ENCODE data around the gene RNF167. TPM values are rescaled to one million over a fixed set of nuclear protein-coding genes. Genes with fewer than 3 reads are reported as not detected.

The RNF167 gene
- total and polyA plus RNA-seq, 2 of the 13 experiments (the other 11 are each of a cell fraction or from before 2014, with no cell fraction given) = 44.1 to 45.4 TPM

DNA sequence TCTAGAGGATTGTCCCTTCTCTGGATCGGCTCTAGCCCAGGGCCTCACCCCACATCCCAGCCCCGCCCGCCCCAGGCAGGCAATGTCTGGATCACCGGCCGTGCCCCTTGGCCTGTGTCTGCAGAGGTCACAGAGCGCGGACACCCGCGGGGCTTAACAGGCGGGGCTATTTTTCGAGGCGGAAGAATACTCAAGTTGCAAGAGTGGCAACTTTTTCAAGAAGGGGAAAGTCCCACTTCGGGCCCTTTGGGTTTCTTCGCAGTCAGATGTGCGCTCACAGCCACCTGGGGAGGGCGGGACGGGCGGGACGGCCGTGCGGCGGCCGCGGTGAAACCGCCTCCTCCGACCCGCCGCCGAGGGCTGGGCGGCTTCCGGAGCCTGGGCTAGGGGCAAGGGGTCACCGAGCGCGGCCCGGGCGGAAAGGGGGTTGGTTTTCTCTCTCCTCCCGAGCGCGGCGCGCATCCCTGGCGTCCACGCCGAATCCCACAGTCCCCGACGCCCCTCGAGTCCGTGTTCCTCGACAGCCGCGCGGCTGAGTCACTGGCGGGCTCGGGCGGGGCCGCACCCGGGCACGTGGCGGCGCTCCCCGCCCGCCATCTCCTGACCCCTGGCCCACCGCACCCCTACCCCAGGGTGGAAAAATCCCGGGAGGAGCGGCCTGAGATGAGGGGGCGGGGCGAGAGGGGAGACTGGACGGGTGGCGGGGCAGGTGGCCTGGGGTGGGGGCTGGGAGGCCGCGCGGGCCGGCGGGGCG lies 9.4 kb downstream of the RNF167 start (continued):
- no peak for TF ChIP-seq SIN3B (IDR thresholded peaks at IDR 0.05; ENCODE audit: low read length)
- TF ChIP-seq, protein P1, sequence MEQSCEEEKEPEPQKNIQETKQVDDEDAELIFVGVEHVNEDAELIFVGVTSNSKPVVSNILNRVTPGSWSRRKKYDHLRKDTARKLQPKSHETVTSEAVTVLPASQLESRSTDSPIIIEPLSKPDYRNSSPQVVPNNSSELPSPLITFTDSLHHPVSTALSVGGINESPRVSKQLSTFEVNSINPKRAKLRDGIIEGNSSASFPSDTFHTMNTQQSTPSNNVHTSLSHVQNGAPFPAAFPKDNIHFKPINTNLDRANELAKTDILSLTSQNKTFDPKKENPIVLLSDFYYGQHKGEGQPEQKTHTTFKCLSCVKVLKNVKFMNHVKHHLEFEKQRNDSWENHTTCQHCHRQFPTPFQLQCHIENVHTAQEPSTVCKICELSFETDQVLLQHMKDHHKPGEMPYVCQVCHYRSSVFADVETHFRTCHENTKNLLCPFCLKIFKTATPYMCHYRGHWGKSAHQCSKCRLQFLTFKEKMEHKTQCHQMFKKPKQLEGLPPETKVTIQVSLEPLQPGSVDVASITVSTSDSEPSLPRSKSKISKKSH (CRISPR knock-in tag; IDR thresholded peaks at IDR 0.05; ENCODE audit: borderline replicate concordance) = no peak; the same call in 1 of the 2 replicates
- no peak for TF ChIP-seq IKZF1 (IDR thresholded peaks at IDR 0.05)
- TF ChIP-seq ZNF530 (CRISPR knock-in tag; IDR thresholded peaks at IDR 0.05; ENCODE audit: low read depth) = 0 out of 2 replicates have a peak, but pooled peaks have one; percentile 31
- TF ChIP-seq ZNF710 (CRISPR knock-in tag; IDR thresholded peaks at IDR 0.05; ENCODE audit: borderline replicate concordance) = no peak
- no peak for TF ChIP-seq ZNF766 (CRISPR knock-in tag; IDR thresholded peaks at IDR 0.05; ENCODE audit: borderline replicate concordance)
- no peak for TF ChIP-seq TEAD2 (CRISPR knock-in tag; IDR thresholded peaks at IDR 0.05)
- no peak for TF ChIP-seq ZMYM4 (CRISPR knock-in tag; IDR thresholded peaks at IDR 0.05)
- TF ChIP-seq RXRB (CRISPR knock-in tag; IDR thresholded peaks at IDR 0.05; ENCODE audit: borderline replicate concordance) = peak; percentile 84
- peak; percentile 85; the same call in 1 of the 2 replicates for TF ChIP-seq CCDC6 (CRISPR knock-in tag; IDR thresholded peaks at IDR 0.05)
- TF ChIP-seq ZNF800 (CRISPR knock-in tag; IDR thresholded peaks at IDR 0.05) = no peak
- TF ChIP-seq SNRNP70 (IDR thresholded peaks at IDR 0.05; ENCODE audit: low read depth, low read length) = no peak
- TF ChIP-seq ZBTB38 (CRISPR knock-in tag; IDR thresholded peaks at IDR 0.05) = peak; percentile 56
- TF ChIP-seq ZSCAN22 (CRISPR knock-in tag; IDR thresholded peaks at IDR 0.05) = no peak
- TF ChIP-seq ZZZ3 (CRISPR knock-in tag; IDR thresholded peaks at IDR 0.05; ENCODE audit: borderline replicate concordance) = no peak
- TF ChIP-seq ZNF546 (CRISPR knock-in tag; conservative IDR thresholded peaks at IDR 0.05) = peak; percentile 54; the same call in 1 of the 2 replicates
- no peak for TF ChIP-seq ZNF180 (CRISPR knock-in tag; IDR thresholded peaks at IDR 0.05; ENCODE audit: borderline replicate concordance, low read depth)
- no peak for TF ChIP-seq ZNF282 (IDR thresholded peaks at IDR 0.05; ENCODE audit: partially characterized antibody)
- peak; percentile 78; the same call in 1 of the 2 replicates for TF ChIP-seq KLF6 (CRISPR knock-in tag; IDR thresholded peaks at IDR 0.05)
- TF ChIP-seq MYC (CRISPR knock-in tag; IDR thresholded peaks at IDR 0.05; ENCODE audit: borderline replicate concordance) = peak; percentile 98
- TF ChIP-seq HOXA7 (CRISPR knock-in tag; IDR thresholded peaks at IDR 0.05) = 0 out of 2 replicates have a peak, but pooled peaks have one; percentile 32
- TF ChIP-seq ZNF878 (CRISPR knock-in tag; IDR thresholded peaks at IDR 0.05) = peak; percentile 59; the same call in 1 of the 2 replicates
- no peak for TF ChIP-seq FIP1L1 (IDR thresholded peaks at IDR 0.05; ENCODE audit: borderline replicate concordance, insufficient read depth, low read depth, low read length)
- TF ChIP-seq CC2D1A (CRISPR knock-in tag; IDR thresholded peaks at IDR 0.05) = no peak
- 0 out of 2 replicates have a peak, but pooled peaks have one; percentile 69 for TF ChIP-seq ZNF138 (CRISPR knock-in tag; IDR thresholded peaks at IDR 0.05; ENCODE audit: low read depth)

Measured in HepG2 (cell line).